ENCODE data around the gene PCNX1.

The PCNX1 gene

GRCh38 chr14:70884595-70885342, 22.5 kb upstream of the PCNX1 start:
- Mint-ChIP-seq H3K4me1 (peaks cover 40% of the 10 kb centered on the region), H3K4me3 (no peak overlapping the region), H3K9me3 (no peaks in the 10 kb centered on the region), H3K27me3 (no peaks in the 10 kb centered on the region), H3K27ac (peak overlapping the region; percentile 7), H3K36me3 (no peaks in the 10 kb centered on the region)
- no peak for DNase-seq (ENCODE audit: low spot score in 2 of 2)
- ATAC-seq (ENCODE audit: low read depth) = no peak

GRCh38 chr14:70885343-70886022, 21.8 kb upstream of the PCNX1 start:
- no peaks in the 10 kb centered on the region for H3K9me3 Mint-ChIP-seq
- DNase-seq (ENCODE audit: low spot score in 2 of 2) = no peak
- no peak overlapping the region for H3K4me3 Mint-ChIP-seq
- H3K27ac Mint-ChIP-seq = no peak overlapping the region
- ATAC-seq (ENCODE audit: low read depth) = no peak
- H3K27me3 Mint-ChIP-seq = no peaks in the 10 kb centered on the region
- peaks cover 40% of the 10 kb centered on the region for H3K4me1 Mint-ChIP-seq
- no peaks in the 10 kb centered on the region for H3K36me3 Mint-ChIP-seq

GRCh38 chr14:70886421-70887206, 20.6 kb upstream of the PCNX1 start:
- peaks cover 35% of the 10 kb centered on the region for H3K4me1 Mint-ChIP-seq
- H3K27me3 Mint-ChIP-seq = no peaks in the 10 kb centered on the region
- peak overlapping the region; percentile 32 for H3K4me3 Mint-ChIP-seq
- H3K27ac Mint-ChIP-seq = peak overlapping the region; percentile 35
- no peaks in the 10 kb centered on the region for H3K9me3 Mint-ChIP-seq
- DNase-seq (ENCODE audit: low spot score in 2 of 2) (no peak), ATAC-seq (ENCODE audit: low read depth) (peak; percentile 77)
- no peaks in the 10 kb centered on the region for H3K36me3 Mint-ChIP-seq

GRCh38 chr14:70887207-70887681, 20.0 kb upstream of the PCNX1 start:
- Mint-ChIP-seq H3K4me3 (peak overlapping the region; percentile 32), H3K4me1 (peaks cover 29% of the 10 kb centered on the region), H3K36me3 (no peaks in the 10 kb centered on the region), H3K27me3 (no peaks in the 10 kb centered on the region), H3K9me3 (no peaks in the 10 kb centered on the region), H3K27ac (peak overlapping the region; percentile 35)
- no peak for DNase-seq (ENCODE audit: low spot score in 2 of 2)
- peak; percentile 45 for ATAC-seq (ENCODE audit: low read depth)

- Mint-ChIP-seq H3K9me3 (no peaks in the 10 kb centered on the region), H3K4me1 (peaks cover 24% of the 10 kb centered on the region), H3K27ac (peak overlapping the region; percentile 35), H3K36me3 (no peaks in the 10 kb centered on the region), H3K27me3 (no peaks in the 10 kb centered on the region), H3K4me3 (no peak overlapping the region)
- DNase-seq (ENCODE audit: low spot score in 2 of 2) (no peak), ATAC-seq (ENCODE audit: low read depth) (no peak)
Measured at GRCh38 chr14:70887737-70888499, 19.3 kb upstream of the PCNX1 start.

- Mint-ChIP-seq H3K4me3 (no peak overlapping the region), H3K27me3 (peaks cover 3% of the 10 kb centered on the region), H3K9me3 (no peaks in the 10 kb centered on the region), H3K27ac (no peak overlapping the region), H3K36me3 (no peaks in the 10 kb centered on the region), H3K4me1 (peaks cover 19% of the 10 kb centered on the region)
- DNase-seq (ENCODE audit: low spot score in 2 of 2) (no peak), ATAC-seq (ENCODE audit: low read depth) (no peak)
Measured at GRCh38 chr14:70888681-70889175, 18.5 kb upstream of the PCNX1 start.

GRCh38 chr14:70889555-70889954, 17.7 kb upstream of the PCNX1 start:
- Mint-ChIP-seq H3K4me3 (no peak overlapping the region), H3K4me1 (peaks cover 26% of the 10 kb centered on the region), H3K9me3 (no peaks in the 10 kb centered on the region), H3K27ac (no peak overlapping the region), H3K27me3 (peaks cover 7% of the 10 kb centered on the region), H3K36me3 (no peaks in the 10 kb centered on the region)
- no peak for DNase-seq (ENCODE audit: low spot score in 2 of 2)
- ATAC-seq (ENCODE audit: low read depth) = no peak

GRCh38 chr14:70890826-70891659, 16.2 kb upstream of the PCNX1 start:
- H3K27me3 Mint-ChIP-seq = peaks cover 9% of the 10 kb centered on the region
- H3K9me3 Mint-ChIP-seq = no peaks in the 10 kb centered on the region
- DNase-seq (ENCODE audit: low spot score in 2 of 2) (no peak), ATAC-seq (ENCODE audit: low read depth) (no peak)
- H3K4me1 Mint-ChIP-seq = peaks cover 27% of the 10 kb centered on the region
- no peaks in the 10 kb centered on the region for H3K36me3 Mint-ChIP-seq
- H3K4me3 Mint-ChIP-seq = no peak overlapping the region
- H3K27ac Mint-ChIP-seq = no peak overlapping the region

GRCh38 chr14:70891737-70892136, 15.5 kb upstream of the PCNX1 start:
- peaks cover 3% of the 10 kb centered on the region for H3K9me3 Mint-ChIP-seq
- H3K4me1 Mint-ChIP-seq = peaks cover 20% of the 10 kb centered on the region
- ATAC-seq (ENCODE audit: low read depth) (no peak), DNase-seq (ENCODE audit: low spot score in 2 of 2) (no peak)
- no peaks in the 10 kb centered on the region for H3K36me3 Mint-ChIP-seq
- no peak overlapping the region for H3K4me3 Mint-ChIP-seq
- H3K27ac Mint-ChIP-seq = no peak overlapping the region
- H3K27me3 Mint-ChIP-seq = peaks cover 12% of the 10 kb centered on the region

- Mint-ChIP-seq H3K4me1 (peaks cover 10% of the 10 kb centered on the region), H3K36me3 (no peaks in the 10 kb centered on the region), H3K4me3 (no peak overlapping the region), H3K9me3 (peaks cover 3% of the 10 kb centered on the region), H3K27ac (no peak overlapping the region), H3K27me3 (peaks cover 12% of the 10 kb centered on the region)
- DNase-seq (ENCODE audit: low spot score in 2 of 2) = no peak
- ATAC-seq (ENCODE audit: low read depth) = no peak
Measured at GRCh38 chr14:70893062-70893845, 14.0 kb upstream of the PCNX1 start.

GRCh38 chr14:70893858-70894291, 13.4 kb upstream of the PCNX1 start:
- ATAC-seq (ENCODE audit: low read depth) (no peak), DNase-seq (ENCODE audit: low spot score in 2 of 2) (no peak)
- H3K4me1 Mint-ChIP-seq = peaks cover 10% of the 10 kb centered on the region
- H3K4me3 Mint-ChIP-seq = no peak overlapping the region
- peaks cover 3% of the 10 kb centered on the region for H3K9me3 Mint-ChIP-seq
- H3K36me3 Mint-ChIP-seq = no peaks in the 10 kb centered on the region
- no peak overlapping the region for H3K27ac Mint-ChIP-seq
- peaks cover 12% of the 10 kb centered on the region for H3K27me3 Mint-ChIP-seq

- Mint-ChIP-seq H3K36me3 (no peaks in the 10 kb centered on the region), H3K4me3 (no peak overlapping the region), H3K27ac (no peak overlapping the region), H3K9me3 (peaks cover 3% of the 10 kb centered on the region), H3K27me3 (peaks cover 15% of the 10 kb centered on the region), H3K4me1 (peaks cover 10% of the 10 kb centered on the region)
- ATAC-seq (ENCODE audit: low read depth) (no peak), DNase-seq (ENCODE audit: low spot score in 2 of 2) (no peak)
Measured at GRCh38 chr14:70894868-70895267, 12.4 kb upstream of the PCNX1 start.

All from memory B cell (primary cell).